Memory B cell (primary cell): ENCODE results near the gene NSUN3.
"Not testable (repeated sequence)": the region's sequence is repeated elsewhere in the genome, so short reads cannot be mapped to it uniquely, and the experiment has no call there.

ENCODE experiments used
- ATAC-seq: fragments of 150-1000 bp; cut with Tn5 transposase; 2 replicates; pipeline ENCODE4 v1.10.0; 2021; ENCODE audit warnings: low read depth, mild to moderate bottlenecking, moderate library complexity
- DNase-seq, 2 donors: peaks; one replicate each; pipeline ENCODE4 v3.0.0; 2022; ENCODE audit warnings: low spot score in 2 of 2
- H3K27ac Mint-ChIP-seq: one replicate; pipeline ENCODE4 v1.8.0; 2022; ENCODE audit warnings: mild to moderate bottlenecking, moderate library complexity, mixed read lengths
- H3K27me3 Mint-ChIP-seq: one replicate; pipeline ENCODE4 v1.8.0; 2022; ENCODE audit warnings: mixed read lengths
- H3K36me3 Mint-ChIP-seq: one replicate; pipeline ENCODE4 v1.8.0; 2022; ENCODE audit warnings: mild to moderate bottlenecking, mixed read lengths
- H3K4me1 Mint-ChIP-seq: one replicate; pipeline ENCODE4 v1.8.0; 2022; ENCODE audit warnings: mixed read lengths
- H3K4me3 Mint-ChIP-seq: one replicate; pipeline ENCODE4 v1.8.0; 2022; ENCODE audit warnings: mild to moderate bottlenecking, moderate library complexity, mixed read lengths
- H3K9me3 Mint-ChIP-seq: one replicate; pipeline ENCODE4 v1.8.0; 2022; ENCODE audit warnings: mixed read lengths

NSUN3 gene

GRCh38 chr3:94082391-94082937 is 19.6 kb downstream of the NSUN3 start:
- no peak for DNase-seq
- no peak overlapping the region for H3K27ac Mint-ChIP-seq

DNA sequence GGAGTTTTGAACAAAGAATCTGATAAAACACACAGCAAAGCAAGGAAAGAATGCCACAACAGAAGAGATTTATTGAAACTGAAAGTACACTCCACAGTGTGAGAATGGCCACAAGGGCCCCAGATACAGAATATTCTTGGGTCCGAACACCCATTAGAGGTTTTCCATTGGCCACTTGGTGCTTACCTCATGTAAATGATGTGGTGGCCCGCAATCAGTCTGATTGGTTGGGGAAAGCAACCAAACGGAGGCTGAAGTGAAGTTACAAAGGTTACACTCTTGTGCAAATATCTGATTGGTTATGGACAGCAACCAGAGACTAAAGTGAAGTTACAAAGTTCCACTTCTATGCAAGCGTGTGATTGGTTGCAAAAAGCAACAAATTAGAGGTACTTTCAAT is 20.4 kb downstream of the NSUN3 start:
- DNase-seq, result no peak
- Mint-ChIP-seq H3K27me3 (no peaks in the 10 kb centered on the region), H3K9me3 (no peaks in the 10 kb centered on the region), H3K4me1 (peaks cover 16% of the 10 kb centered on the region), H3K36me3 (peaks cover 25% of the 10 kb centered on the region), H3K27ac (no peak overlapping the region), H3K4me3 (no peak overlapping the region)
- no peak for ATAC-seq

More at GRCh38 chr3:94082391-94082937, 19.6 kb downstream of the NSUN3 start:
- Mint-ChIP-seq H3K9me3 (no peaks in the 10 kb centered on the region), H3K4me3 (no peak overlapping the region), H3K36me3 (peaks cover 21% of the 10 kb centered on the region), H3K4me1 (peaks cover 22% of the 10 kb centered on the region), H3K27me3 (no peaks in the 10 kb centered on the region)
- no peak for ATAC-seq

DNA sequence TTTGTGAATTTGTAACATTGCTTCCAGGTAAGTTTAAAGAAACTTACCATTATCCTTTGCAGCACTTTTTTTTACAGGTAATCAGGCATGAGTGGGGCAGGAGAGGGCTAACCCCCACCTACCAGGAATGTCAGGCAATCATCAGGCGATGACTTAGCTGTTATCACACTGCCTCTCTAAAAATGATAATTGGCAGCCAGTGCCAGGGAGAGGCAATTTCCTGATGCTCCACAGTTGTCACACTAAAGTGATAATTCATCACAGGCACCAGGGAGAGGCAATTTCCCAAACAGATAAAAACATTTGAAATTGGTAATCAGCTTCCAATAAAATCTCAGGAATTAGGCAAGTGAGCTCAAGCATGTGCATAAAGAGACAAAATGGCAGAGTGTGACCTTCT is 26.3 kb downstream of the NSUN3 start:
- H3K4me1 Mint-ChIP-seq, result peaks cover 3% of the 10 kb centered on the region
- no peak for DNase-seq
- ATAC-seq, result no peak
- no peaks in the 10 kb centered on the region for H3K27me3 Mint-ChIP-seq
- no peak overlapping the region for H3K27ac Mint-ChIP-seq
- no peak overlapping the region for H3K4me3 Mint-ChIP-seq
- no peaks in the 10 kb centered on the region for H3K9me3 Mint-ChIP-seq
- peaks cover 32% of the 10 kb centered on the region for H3K36me3 Mint-ChIP-seq

GRCh38 chr3:94092086-94092485 is 29.2 kb downstream of the NSUN3 start:
- no peaks in the 10 kb centered on the region for H3K9me3 Mint-ChIP-seq
- peaks cover 35% of the 10 kb centered on the region for H3K36me3 Mint-ChIP-seq
- DNase-seq (no peak), ATAC-seq (no peak)
- H3K4me3 Mint-ChIP-seq, result no peak overlapping the region
- H3K27me3 Mint-ChIP-seq, result no peaks in the 10 kb centered on the region
- H3K4me1 Mint-ChIP-seq, result peaks cover 3% of the 10 kb centered on the region
- no peak overlapping the region for H3K27ac Mint-ChIP-seq

GRCh38 chr3:94093151-94093550 is 30.3 kb downstream of the NSUN3 start:
- peaks cover 36% of the 10 kb centered on the region for H3K36me3 Mint-ChIP-seq
- ATAC-seq (no peak), DNase-seq (no peak)
- H3K27me3 Mint-ChIP-seq, result no peaks in the 10 kb centered on the region
- no peaks in the 10 kb centered on the region for H3K9me3 Mint-ChIP-seq
- H3K27ac Mint-ChIP-seq, result no peak overlapping the region
- H3K4me3 Mint-ChIP-seq, result no peak overlapping the region
- peaks cover 3% of the 10 kb centered on the region for H3K4me1 Mint-ChIP-seq

GRCh38 chr3:94095111-94095510 is 32.2 kb downstream of the NSUN3 start:
- no peaks in the 10 kb centered on the region for H3K27me3 Mint-ChIP-seq
- ATAC-seq, result no peak
- H3K36me3 Mint-ChIP-seq, result peaks cover 46% of the 10 kb centered on the region
- H3K27ac Mint-ChIP-seq, result no peak overlapping the region
- no peak for DNase-seq
- no peaks in the 10 kb centered on the region for H3K9me3 Mint-ChIP-seq
- H3K4me1 Mint-ChIP-seq, result peaks cover 3% of the 10 kb centered on the region
- no peak overlapping the region for H3K4me3 Mint-ChIP-seq

- peaks cover 37% of the 10 kb centered on the region for H3K36me3 Mint-ChIP-seq
- no peaks in the 10 kb centered on the region for H3K9me3 Mint-ChIP-seq
- H3K27me3 Mint-ChIP-seq, result no peaks in the 10 kb centered on the region
- no peak overlapping the region for H3K4me3 Mint-ChIP-seq
- H3K27ac Mint-ChIP-seq, result no peak overlapping the region
- ATAC-seq, result no peak
- no peak for DNase-seq
- H3K4me1 Mint-ChIP-seq, result no peaks in the 10 kb centered on the region
Measured at GRCh38 chr3:94098452-94098851, 35.6 kb downstream of the NSUN3 start.

GRCh38 chr3:94099311-94099710 is 36.5 kb downstream of the NSUN3 start:
- Mint-ChIP-seq H3K4me1 (no peaks in the 10 kb centered on the region), H3K4me3 (no peak overlapping the region), H3K27ac (no peak overlapping the region), H3K36me3 (peaks cover 37% of the 10 kb centered on the region), H3K27me3 (no peaks in the 10 kb centered on the region), H3K9me3 (no peaks in the 10 kb centered on the region)
- DNase-seq (no peak), ATAC-seq (no peak)

DNA sequence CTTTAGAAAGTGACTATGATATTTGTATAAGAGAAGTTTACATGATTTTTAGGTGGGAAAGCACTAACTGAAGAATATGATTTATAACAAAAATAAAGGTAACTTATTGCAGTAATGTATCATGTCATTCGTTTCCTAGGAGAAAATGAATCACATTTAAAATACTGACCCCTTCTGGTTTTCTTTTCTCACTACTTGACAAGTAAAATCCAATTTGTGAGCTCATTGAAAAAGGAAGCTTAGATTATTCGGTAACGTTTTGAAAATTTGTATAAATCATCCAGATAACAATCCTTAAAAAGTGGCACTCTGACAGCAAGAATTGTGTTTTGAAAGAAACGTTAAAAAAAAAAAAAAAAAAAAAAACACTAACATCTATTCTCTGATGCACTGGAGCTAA is 39.0 kb downstream of the NSUN3 start:
- DNase-seq (no peak), ATAC-seq (no peak)
- H3K36me3 Mint-ChIP-seq, result peaks cover 38% of the 10 kb centered on the region
- H3K4me3 Mint-ChIP-seq, result no peak overlapping the region
- no peak overlapping the region for H3K27ac Mint-ChIP-seq
- H3K4me1 Mint-ChIP-seq, result no peaks in the 10 kb centered on the region
- H3K9me3 Mint-ChIP-seq, result no peaks in the 10 kb centered on the region
- H3K27me3 Mint-ChIP-seq, result no peaks in the 10 kb centered on the region

GRCh38 chr3:94106268-94106667 is 43.4 kb downstream of the NSUN3 start:
- Mint-ChIP-seq H3K36me3 (peaks cover 22% of the 10 kb centered on the region), H3K9me3 (no peaks in the 10 kb centered on the region), H3K27ac (no peak overlapping the region), H3K27me3 (no peaks in the 10 kb centered on the region), H3K4me1 (no peaks in the 10 kb centered on the region), H3K4me3 (no peak overlapping the region)
- DNase-seq (no peak), ATAC-seq (no peak)

- H3K27me3 Mint-ChIP-seq, H3K4me3 Mint-ChIP-seq, DNase-seq, H3K27ac Mint-ChIP-seq, H3K9me3 Mint-ChIP-seq, ATAC-seq, H3K4me1 Mint-ChIP-seq: not testable (repeated sequence)
- peaks cover 25% of the 10 kb centered on the region for H3K36me3 Mint-ChIP-seq
Measured at GRCh38 chr3:94110232-94110631, 47.4 kb downstream of the NSUN3 start.

- no peaks in the 10 kb centered on the region for H3K4me1 Mint-ChIP-seq
- no peak overlapping the region for H3K27ac Mint-ChIP-seq
- no peak for ATAC-seq
- no peak overlapping the region for H3K4me3 Mint-ChIP-seq
- DNase-seq, result no peak
- H3K36me3 Mint-ChIP-seq, result peaks cover 21% of the 10 kb centered on the region
- H3K27me3 Mint-ChIP-seq, result no peaks in the 10 kb centered on the region
- no peaks in the 10 kb centered on the region for H3K9me3 Mint-ChIP-seq
Measured at GRCh38 chr3:94110854-94111253, 48.0 kb downstream of the NSUN3 start.

DNA sequence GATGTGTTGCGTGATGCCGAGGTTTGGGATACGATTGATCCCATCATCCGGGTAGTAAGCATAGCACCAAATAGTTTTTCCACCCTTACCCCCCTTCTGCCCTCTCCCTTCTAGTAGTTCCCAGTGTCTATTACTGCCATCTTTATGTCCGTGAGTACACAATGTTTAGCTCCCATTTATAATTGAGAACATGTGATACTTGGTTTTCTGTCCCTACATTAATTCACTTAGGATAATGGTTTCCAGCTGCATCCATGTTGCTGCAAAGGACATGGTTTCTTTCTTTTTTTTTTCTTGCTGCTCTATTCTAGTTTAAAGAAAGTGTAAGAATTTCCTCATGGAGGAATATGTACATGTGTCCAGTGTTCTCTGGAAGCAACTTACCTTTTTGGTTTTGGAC is 51.8 kb downstream of the NSUN3 start:
- peaks cover 9% of the 10 kb centered on the region for H3K36me3 Mint-ChIP-seq
- ATAC-seq (no peak), DNase-seq (no peak)
- H3K27me3 Mint-ChIP-seq, result no peaks in the 10 kb centered on the region
- H3K4me3 Mint-ChIP-seq, result no peak overlapping the region
- H3K4me1 Mint-ChIP-seq, result no peaks in the 10 kb centered on the region
- H3K9me3 Mint-ChIP-seq, result no peaks in the 10 kb centered on the region
- no peak overlapping the region for H3K27ac Mint-ChIP-seq

DNA sequence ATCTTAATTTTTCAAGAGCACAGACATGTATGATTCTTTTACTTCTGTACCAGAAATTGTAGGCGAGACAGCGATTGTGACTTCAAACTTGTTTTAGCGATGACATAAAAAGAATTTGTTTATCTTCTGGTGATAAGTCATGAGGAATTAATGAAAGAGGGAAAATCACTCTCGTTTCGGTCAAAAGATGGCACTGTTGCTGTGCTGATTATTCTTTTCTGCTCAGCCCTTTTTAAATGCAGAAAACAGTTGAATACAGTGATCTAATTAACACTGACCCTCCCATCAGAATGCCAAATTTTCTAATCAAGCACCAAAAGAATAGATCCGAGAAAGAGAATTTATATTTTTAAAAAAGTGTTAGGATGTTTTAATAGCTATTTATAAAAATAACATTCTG is 52.6 kb downstream of the NSUN3 start:
- Mint-ChIP-seq H3K27ac (no peak overlapping the region), H3K4me1 (no peaks in the 10 kb centered on the region), H3K4me3 (no peak overlapping the region), H3K27me3 (no peaks in the 10 kb centered on the region), H3K9me3 (no peaks in the 10 kb centered on the region), H3K36me3 (peaks cover 12% of the 10 kb centered on the region)
- ATAC-seq (no peak), DNase-seq (no peak)

GRCh38 chr3:94117729-94118128 is 54.9 kb downstream of the NSUN3 start:
- Mint-ChIP-seq H3K4me1 (no peaks in the 10 kb centered on the region), H3K9me3 (no peaks in the 10 kb centered on the region), H3K27ac (peak overlapping the region; percentile 10), H3K4me3 (no peak overlapping the region), H3K27me3 (no peaks in the 10 kb centered on the region), H3K36me3 (peaks cover 8% of the 10 kb centered on the region)
- DNase-seq (no peak), ATAC-seq (no peak)
